Mucosa of stomach (tissue), 1 donor: Measurements from ENCODE around the gene ATP10D.

Source experiments
- H3K27me3 ChIP-seq: one replicate; pipeline ENCODE4 v1.7.0; 2013; ENCODE audit warnings: mild to moderate bottlenecking, low read length; ENCODE audit not compliant: control insufficient read depth, insufficient read depth
- H3K36me3 ChIP-seq: one replicate; pipeline ENCODE4 v1.7.0; 2013; ENCODE audit warnings: low read length; ENCODE audit not compliant: control insufficient read depth, insufficient read depth
- H3K4me1 ChIP-seq: one replicate; pipeline ENCODE4 v1.7.0; 2013; ENCODE audit warnings: mild to moderate bottlenecking, low read length; ENCODE audit not compliant: control insufficient read depth, insufficient read depth
- H3K4me3 ChIP-seq: one replicate; pipeline ENCODE4 v1.7.0; 2013; ENCODE audit warnings: low read length
- H3K9ac ChIP-seq: one replicate; pipeline ENCODE4 v1.7.0; 2013; ENCODE audit warnings: mild to moderate bottlenecking, low read length, moderate library complexity
- H3K9me3 ChIP-seq: one replicate; pipeline ENCODE4 v1.7.0; 2013; ENCODE audit warnings: mild to moderate bottlenecking, low read length, moderate library complexity; ENCODE audit not compliant: control insufficient read depth
- donor health status: Pancreatic carcinoma.

ATP10D gene

GRCh38 chr4:47617607-47618006 is 132.5 kb downstream of the ATP10D start:
- H3K4me3 ChIP-seq = no peak overlapping the region
- no peak overlapping the region for H3K9ac ChIP-seq
- no peaks in the 10 kb centered on the region for H3K4me1 ChIP-seq
- H3K27me3 ChIP-seq = no peaks in the 10 kb centered on the region
- H3K9me3 ChIP-seq = no peaks in the 10 kb centered on the region
- H3K36me3 ChIP-seq = no peaks in the 10 kb centered on the region

- Histone ChIP-seq H3K9ac (no peak overlapping the region), H3K27me3 (no peaks in the 10 kb centered on the region), H3K9me3 (no peaks in the 10 kb centered on the region), H3K36me3 (no peaks in the 10 kb centered on the region), H3K4me1 (no peaks in the 10 kb centered on the region), H3K4me3 (no peak overlapping the region)
Observed at GRCh38 chr4:47619691-47620090, 134.6 kb downstream of the ATP10D start.

- Histone ChIP-seq H3K27me3 (no peaks in the 10 kb centered on the region), H3K4me1 (no peaks in the 10 kb centered on the region), H3K4me3 (no peak overlapping the region), H3K9ac (no peak overlapping the region), H3K9me3 (no peaks in the 10 kb centered on the region), H3K36me3 (no peaks in the 10 kb centered on the region)
Observed at GRCh38 chr4:47621181-47621580, 136.1 kb downstream of the ATP10D start.

GRCh38 chr4:47624031-47624441 is 139.0 kb downstream of the ATP10D start:
- Histone ChIP-seq H3K9ac (no peak overlapping the region), H3K9me3 (no peaks in the 10 kb centered on the region), H3K4me3 (no peak overlapping the region), H3K4me1 (no peaks in the 10 kb centered on the region), H3K36me3 (no peaks in the 10 kb centered on the region), H3K27me3 (no peaks in the 10 kb centered on the region)

- no peak overlapping the region for H3K9ac ChIP-seq
- H3K36me3 ChIP-seq = no peaks in the 10 kb centered on the region
- no peak overlapping the region for H3K4me3 ChIP-seq
- H3K4me1 ChIP-seq = no peaks in the 10 kb centered on the region
- no peaks in the 10 kb centered on the region for H3K27me3 ChIP-seq
- no peaks in the 10 kb centered on the region for H3K9me3 ChIP-seq
Observed at GRCh38 chr4:47631161-47631560, 146.1 kb downstream of the ATP10D start.

- Histone ChIP-seq H3K27me3 (no peaks in the 10 kb centered on the region), H3K9me3 (no peaks in the 10 kb centered on the region), H3K36me3 (no peaks in the 10 kb centered on the region), H3K9ac (no peak overlapping the region), H3K4me3 (no peak overlapping the region), H3K4me1 (no peaks in the 10 kb centered on the region)
Observed at GRCh38 chr4:47639531-47639930, 154.5 kb downstream of the ATP10D start.

GRCh38 chr4:47640911-47641310 is 155.8 kb downstream of the ATP10D start:
- Histone ChIP-seq H3K9me3 (no peaks in the 10 kb centered on the region), H3K27me3 (no peaks in the 10 kb centered on the region), H3K36me3 (no peaks in the 10 kb centered on the region), H3K4me3 (no peak overlapping the region), H3K4me1 (no peaks in the 10 kb centered on the region), H3K9ac (no peak overlapping the region)

- Histone ChIP-seq H3K4me1 (no peaks in the 10 kb centered on the region), H3K4me3 (no peak overlapping the region), H3K9ac (no peak overlapping the region), H3K27me3 (no peaks in the 10 kb centered on the region), H3K36me3 (no peaks in the 10 kb centered on the region), H3K9me3 (no peaks in the 10 kb centered on the region)
Observed at GRCh38 chr4:47641755-47642154, 156.7 kb downstream of the ATP10D start.

GRCh38 chr4:47642191-47642830 is 157.2 kb downstream of the ATP10D start:
- H3K9ac ChIP-seq = no peak overlapping the region
- H3K4me1 ChIP-seq = no peaks in the 10 kb centered on the region
- no peaks in the 10 kb centered on the region for H3K27me3 ChIP-seq
- no peaks in the 10 kb centered on the region for H3K36me3 ChIP-seq
- no peaks in the 10 kb centered on the region for H3K9me3 ChIP-seq
- H3K4me3 ChIP-seq = no peak overlapping the region
